OCI-LY3 (cell line): ENCODE data around the gene WNT2.

Experiments
- EZH2phosphoT487 ChIP-seq: fragments of 200-600 bp; shearing (Covaris generic); IDR thresholded peaks from 2 replicates; pipeline ENCODE4 v1.6.1; 2018; ENCODE audit warnings: antibody characterized with exemption, mixed run types, low read depth
- TF ChIP-seq, protein P1 (sequence below): fragments of 200-600, 300-600 bp; sonication (generic); IDR thresholded peaks from 2 replicates; pipeline ENCODE4 v1.5.1; 2014; ENCODE audit warnings: antibody characterized with exemption, low read length, low read depth

DNA sequence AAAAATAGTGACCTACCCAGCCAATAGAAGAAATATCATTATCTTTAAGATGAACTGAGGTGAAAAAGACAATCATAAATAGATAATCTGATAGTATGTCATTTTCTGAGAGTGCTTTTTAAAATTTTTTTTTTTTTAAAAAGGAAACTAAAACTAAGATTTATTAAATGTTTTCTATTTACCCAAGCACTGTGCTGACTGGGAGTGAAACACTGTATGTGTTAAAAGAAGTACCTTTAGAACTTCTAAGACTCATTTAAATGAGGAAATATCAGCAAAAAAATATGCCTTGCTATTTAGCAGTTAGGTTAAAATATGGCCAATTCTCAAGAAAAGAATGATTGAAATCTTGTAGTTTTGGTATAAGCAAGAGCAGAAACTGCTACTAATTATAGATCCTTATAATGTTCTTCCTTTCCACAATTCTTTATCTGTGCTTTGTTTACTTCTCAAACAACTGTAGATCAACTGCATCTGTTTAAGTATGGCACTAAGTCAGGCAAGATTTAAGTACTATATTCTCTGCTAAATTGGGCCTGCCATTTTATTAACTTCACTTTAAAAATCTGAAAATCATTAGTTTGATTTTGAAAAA lies 39.5 kb upstream of the WNT2 start:
- no peak for TF ChIP-seq EZH2phosphoT487
- TF ChIP-seq, protein P1, sequence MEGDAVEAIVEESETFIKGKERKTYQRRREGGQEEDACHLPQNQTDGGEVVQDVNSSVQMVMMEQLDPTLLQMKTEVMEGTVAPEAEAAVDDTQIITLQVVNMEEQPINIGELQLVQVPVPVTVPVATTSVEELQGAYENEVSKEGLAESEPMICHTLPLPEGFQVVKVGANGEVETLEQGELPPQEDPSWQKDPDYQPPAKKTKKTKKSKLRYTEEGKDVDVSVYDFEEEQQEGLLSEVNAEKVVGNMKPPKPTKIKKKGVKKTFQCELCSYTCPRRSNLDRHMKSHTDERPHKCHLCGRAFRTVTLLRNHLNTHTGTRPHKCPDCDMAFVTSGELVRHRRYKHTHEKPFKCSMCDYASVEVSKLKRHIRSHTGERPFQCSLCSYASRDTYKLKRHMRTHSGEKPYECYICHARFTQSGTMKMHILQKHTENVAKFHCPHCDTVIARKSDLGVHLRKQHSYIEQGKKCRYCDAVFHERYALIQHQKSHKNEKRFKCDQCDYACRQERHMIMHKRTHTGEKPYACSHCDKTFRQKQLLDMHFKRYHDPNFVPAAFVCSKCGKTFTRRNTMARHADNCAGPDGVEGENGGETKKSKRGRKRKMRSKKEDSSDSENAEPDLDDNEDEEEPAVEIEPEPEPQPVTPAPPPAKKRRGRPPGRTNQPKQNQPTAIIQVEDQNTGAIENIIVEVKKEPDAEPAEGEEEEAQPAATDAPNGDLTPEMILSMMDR, result no peak
